LNCaP clone FGC (cell line): ENCODE results near the gene KRT37.
"Not testable (repeated sequence)": the region's sequence is repeated elsewhere in the genome, so short reads cannot be mapped to it uniquely, and the experiment has no call there.

Experiments used
- DNase-seq: peaks from one replicate; pipeline ENCODE4 v3.0.0-alpha.2; 2011; ENCODE audit warnings: low read depth
- H3K4me3 ChIP-seq: 2 replicates; pipeline ENCODE4 v1.5.1; 2011; ENCODE audit warnings: mild to moderate bottlenecking, low read depth, low read length, control low read depth
- CTCF ChIP-seq: IDR thresholded peaks from 2 replicates; pipeline ENCODE4 v1.5.1; 2012; ENCODE audit warnings: mild to moderate bottlenecking; ENCODE audit not compliant: control insufficient read depth, insufficient read depth; ENCODE audit errors: extremely low read depth

KRT37 gene

GRCh38 chr17:41439375-41439774 lies 15.0 kb upstream of the KRT37 start:
- no peak for TF ChIP-seq CTCF
- no peak overlapping the region for H3K4me3 ChIP-seq
- DNase-seq = no peak

GRCh38 chr17:41437769-41438168 lies 13.4 kb upstream of the KRT37 start:
- no peak for TF ChIP-seq CTCF
- DNase-seq = no peak
- no peak overlapping the region for H3K4me3 ChIP-seq

- H3K4me3 ChIP-seq = no peak overlapping the region
- no peak for TF ChIP-seq CTCF
- no peak for DNase-seq
Measured at GRCh38 chr17:41437254-41437653, 12.9 kb upstream of the KRT37 start.

GRCh38 chr17:41434415-41434814 lies 10.0 kb upstream of the KRT37 start:
- DNase-seq = no peak
- no peak for TF ChIP-seq CTCF
- H3K4me3 ChIP-seq = no peak overlapping the region

- DNase-seq = no peak
- H3K4me3 ChIP-seq = no peak overlapping the region
- TF ChIP-seq CTCF = no peak
Measured at GRCh38 chr17:41434005-41434404, 9.6 kb upstream of the KRT37 start.

GRCh38 chr17:41433586-41433985 lies 9.2 kb upstream of the KRT37 start:
- DNase-seq = no peak
- TF ChIP-seq CTCF = no peak
- no peak overlapping the region for H3K4me3 ChIP-seq

- H3K4me3 ChIP-seq, DNase-seq: not testable (repeated sequence)
Measured at GRCh38 chr17:41430376-41430775, 6.0 kb upstream of the KRT37 start.

- H3K4me3 ChIP-seq = no peak overlapping the region
- no peak for TF ChIP-seq CTCF
- DNase-seq = no peak
Measured at GRCh38 chr17:41429667-41430066, 5.3 kb upstream of the KRT37 start.
